Ovary (tissue), 3 donors: ENCODE measurements around the gene BRINP3.

Experiments used
- CTCF ChIP-seq, 3 donors: fragments of 450-650 bp in 2 of 3; fragments of 200-600 bp in 1 of 3; IDR thresholded peaks; one replicate each; pipeline versions ENCODE4 v1.5.1 to v1.8.0; 2016 to 2022; ENCODE audit warnings: antibody characterized with exemption in 3 of 3, mild to moderate bottlenecking in 1 of 3
- EP300 ChIP-seq: sonication (generic); formaldehyde crosslinking; IDR thresholded peaks from one replicate; pipeline ENCODE4 v1.6.1; 2017; ENCODE audit warnings: antibody characterized with exemption
- POLR2A ChIP-seq: fragments of 450-650 bp; IDR thresholded peaks from one replicate; pipeline ENCODE4 v1.6.1; 2017; ENCODE audit warnings: antibody characterized with exemption, mild to moderate bottlenecking, moderate library complexity
- donor health status: DM: no; HTN: no; CAD: no.

GRCh38 chr1:190179817-190180216 lies 297.8 kb downstream of the BRINP3 start:
- TF ChIP-seq CTCF (IDR thresholded peaks at IDR 0.05): no peak
- no peak for TF ChIP-seq EP300
- TF ChIP-seq POLR2A: no peak
